ELF-1 (cell line): ENCODE results near the gene NFAM1.

Experiments used
- DNase-seq: peaks from one replicate; pipeline ENCODE4 v3.0.0-alpha.2; 2016; ENCODE audit warnings: low read depth, low spot score

Gene NFAM1, protein sequence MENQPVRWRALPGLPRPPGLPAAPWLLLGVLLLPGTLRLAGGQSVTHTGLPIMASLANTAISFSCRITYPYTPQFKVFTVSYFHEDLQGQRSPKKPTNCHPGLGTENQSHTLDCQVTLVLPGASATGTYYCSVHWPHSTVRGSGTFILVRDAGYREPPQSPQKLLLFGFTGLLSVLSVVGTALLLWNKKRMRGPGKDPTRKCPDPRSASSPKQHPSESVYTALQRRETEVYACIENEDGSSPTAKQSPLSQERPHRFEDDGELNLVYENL

GRCh38 chr22:42432020-42432596 is at the start of gene NFAM1:
Gene NFAM1, minus strand, starts transcription at chr22:42432403. Its CDS starts 46 bp downstream, at chr22:42432357.
- peak; percentile 57 for DNase-seq

- DNase-seq: no peak
Measured at GRCh38 chr22:42475122-42475521, 42.9 kb upstream of the NFAM1 start.

GRCh38 chr22:42473484-42474193 is 41.4 kb upstream of the NFAM1 start:
- DNase-seq: no peak

GRCh38 chr22:42472671-42473070 is 40.5 kb upstream of the NFAM1 start:
- no peak for DNase-seq

GRCh38 chr22:42471441-42471840 is 39.2 kb upstream of the NFAM1 start:
- no peak for DNase-seq

DNA sequence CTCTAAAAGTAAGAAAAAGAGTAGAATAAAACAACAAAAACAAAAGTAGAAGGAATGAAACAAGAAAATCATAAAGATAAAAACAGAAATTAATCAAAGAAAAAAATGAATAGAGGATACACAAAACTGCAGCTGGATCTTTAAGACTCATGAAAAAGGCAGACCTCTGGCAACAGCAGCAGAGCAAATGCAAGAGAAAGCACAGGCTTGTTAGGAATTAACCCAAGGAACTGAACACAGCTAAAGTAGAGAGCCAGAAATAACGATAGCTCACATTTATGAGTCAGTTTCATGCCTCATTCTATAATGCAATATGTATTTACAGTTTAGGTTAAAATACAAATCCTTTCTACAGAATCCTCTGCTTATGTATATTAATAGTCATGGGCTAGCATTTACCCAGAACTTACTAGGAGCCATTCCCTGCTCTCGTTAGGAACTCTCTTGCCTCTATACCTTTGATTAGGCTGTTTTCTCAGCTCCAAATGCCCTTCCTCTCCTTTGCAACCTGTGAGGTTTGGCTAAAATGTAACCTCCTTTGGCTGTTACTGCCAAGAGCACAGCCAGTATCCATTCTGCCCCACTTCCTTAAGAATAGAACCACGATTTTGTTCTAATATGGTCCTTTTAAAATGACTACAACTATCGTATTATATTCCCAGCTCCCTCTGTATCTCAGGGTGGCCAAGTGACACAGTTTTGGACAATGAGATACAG is 38.3 kb upstream of the NFAM1 start:
- DNase-seq: no peak

DNA sequence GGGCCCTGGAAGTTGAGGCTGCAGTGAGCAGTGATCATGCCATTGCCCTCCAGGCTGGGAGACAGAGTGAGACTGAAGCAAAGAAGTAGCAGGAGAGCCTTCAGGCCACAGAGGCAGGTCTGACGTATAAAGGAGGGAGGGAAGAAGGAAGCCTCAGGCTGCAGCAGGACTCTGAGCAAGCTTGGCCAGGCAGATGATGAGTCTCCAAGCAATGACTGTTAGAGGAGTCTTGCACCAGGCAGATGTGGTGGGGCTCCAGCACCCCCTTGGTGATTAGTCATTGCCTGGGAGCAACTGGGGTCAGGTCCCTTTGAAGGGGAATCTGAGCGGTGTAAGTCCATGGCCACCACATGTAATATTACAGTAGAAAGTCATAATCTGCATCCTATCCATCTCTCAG is 36.6 kb upstream of the NFAM1 start:
- DNase-seq: no peak

DNA sequence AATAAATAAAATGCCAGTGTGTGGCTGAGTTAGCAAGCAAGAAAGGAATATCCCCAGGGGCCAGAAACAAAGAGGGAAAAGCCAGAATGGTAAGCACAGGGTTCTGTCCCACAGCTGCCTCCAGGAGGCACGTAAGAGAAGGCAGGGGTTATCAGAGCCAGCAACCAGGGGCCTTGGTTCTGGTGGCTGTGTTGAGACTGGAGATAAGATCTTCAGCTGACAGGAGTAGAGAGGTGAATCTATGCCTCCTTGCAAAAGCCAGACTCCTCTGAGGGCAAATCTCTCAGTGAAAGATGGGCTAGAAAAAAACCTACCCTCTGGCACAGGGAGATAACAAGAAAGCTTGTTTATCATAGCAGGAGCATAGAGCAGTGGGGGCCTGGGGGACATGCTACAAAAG is 29.8 kb upstream of the NFAM1 start:
- DNase-seq: peak; percentile 88

DNA sequence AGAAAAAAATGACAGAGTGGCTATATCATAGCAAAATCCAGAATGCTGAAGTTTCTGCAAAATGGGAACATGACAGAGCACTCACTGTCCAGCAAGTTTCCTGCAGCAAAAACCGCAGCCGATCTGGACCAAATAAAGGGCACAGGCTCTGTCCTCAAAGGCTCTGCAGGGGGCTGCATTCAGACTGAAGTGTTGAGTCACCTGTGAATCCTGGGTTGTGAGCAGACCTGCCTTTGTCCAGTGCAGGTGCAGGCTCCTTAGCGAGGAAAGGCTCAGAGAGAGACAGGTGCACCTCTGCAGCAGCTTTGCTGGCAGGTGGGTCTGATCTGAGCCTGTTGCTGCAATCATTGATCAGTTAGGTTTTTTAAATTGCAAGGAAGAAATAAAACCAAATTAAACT is 29.3 kb upstream of the NFAM1 start:
- DNase-seq: peak; percentile 63

DNA sequence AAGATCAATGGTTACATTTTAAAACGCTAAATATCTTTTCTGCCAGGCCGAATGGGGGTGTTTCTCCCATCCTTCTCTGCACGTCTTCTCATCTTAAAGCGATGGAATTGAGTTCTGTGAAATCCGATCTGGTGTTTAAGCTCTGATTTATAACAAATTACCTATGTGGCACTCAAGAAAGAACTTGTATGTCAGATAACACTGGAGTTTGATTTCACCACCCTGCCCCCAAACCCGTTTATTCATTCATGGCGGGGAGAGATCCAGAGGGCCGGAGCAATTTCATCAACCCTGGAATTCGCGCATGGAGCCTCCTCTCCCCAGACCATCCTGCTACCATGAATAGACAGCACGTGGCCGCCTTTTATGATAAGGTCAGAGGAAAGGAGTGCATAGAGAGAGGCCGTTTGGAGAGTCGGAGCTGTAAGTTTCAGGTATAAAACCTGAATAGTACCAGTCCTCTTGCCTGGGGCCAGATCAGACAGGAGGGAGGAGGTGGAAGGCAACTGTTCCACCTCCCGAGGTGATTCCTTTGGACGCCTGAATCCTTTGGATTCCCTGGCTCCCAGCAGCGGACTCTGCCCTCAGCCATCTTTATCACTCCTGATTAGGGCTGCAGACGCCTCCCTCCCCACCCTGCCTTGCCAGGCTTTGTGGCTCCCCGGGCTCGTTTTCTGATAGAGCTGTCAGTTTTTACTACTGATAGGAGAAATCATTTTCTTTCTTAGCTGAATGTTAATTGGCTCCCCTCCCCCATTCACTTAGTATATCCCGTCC is 27.3 kb upstream of the NFAM1 start:
- DNase-seq: peak; percentile 75

- no peak for DNase-seq
Measured at GRCh38 chr22:42452916-42453315, 20.7 kb upstream of the NFAM1 start.

DNA sequence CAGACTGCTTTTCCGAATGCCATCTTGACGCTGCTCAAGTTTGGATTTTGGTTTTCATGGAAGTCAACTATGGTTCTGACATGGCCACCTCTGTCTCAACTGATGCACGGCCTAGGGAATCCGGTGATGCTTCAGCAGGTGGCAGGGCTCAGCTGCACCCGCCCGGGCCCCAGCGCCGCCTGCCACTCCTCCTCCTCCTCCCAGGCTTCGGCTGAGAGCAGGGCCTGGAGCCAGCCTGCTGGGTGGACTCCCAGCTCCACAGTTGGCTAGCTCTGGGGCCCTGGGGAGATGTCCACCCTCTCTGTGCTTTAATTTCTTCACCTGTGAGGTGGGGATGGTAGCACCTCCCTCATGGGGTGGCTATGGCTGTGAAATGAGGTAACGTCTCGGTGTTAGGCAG is 20.3 kb upstream of the NFAM1 start:
- DNase-seq: no peak

GRCh38 chr22:42451499-42452145 is 19.4 kb upstream of the NFAM1 start:
- no peak for DNase-seq

- no peak for DNase-seq
Measured at GRCh38 chr22:42450862-42451261, 18.7 kb upstream of the NFAM1 start.

- DNase-seq: no peak
Measured at GRCh38 chr22:42446151-42446550, 13.9 kb upstream of the NFAM1 start.

GRCh38 chr22:42444077-42444904 is 12.1 kb upstream of the NFAM1 start:
- peak; percentile 95 for DNase-seq

GRCh38 chr22:42443240-42444076 is 11.3 kb upstream of the NFAM1 start:
- DNase-seq: no peak

- DNase-seq: no peak
Measured at GRCh38 chr22:42442748-42443147, 10.5 kb upstream of the NFAM1 start.

GRCh38 chr22:42440728-42441127 is 8.5 kb upstream of the NFAM1 start:
- no peak for DNase-seq
